SK-N-SH treated with all-trans-retinoic acid at 6 μM for 48 hours (cell line): ENCODE measurements around the gene WFDC6.

Experiments used
- BACH2 ChIP-seq: fragments of 250-450 bp; sonication (Bioruptor Pico); IDR thresholded peaks from 2 replicates; pipeline ENCODE4 v1.9.0; 2021; ENCODE audit warnings: mild to moderate bottlenecking, borderline replicate concordance
- ESRRG ChIP-seq: fragments of 250-450 bp; sonication (Bioruptor Pico); IDR thresholded peaks from 2 replicates; pipeline ENCODE4 v1.6.1; 2021; ENCODE audit warnings: mild to moderate bottlenecking
- RARB ChIP-seq: fragments of 250-450 bp; sonication (Bioruptor Pico); IDR thresholded peaks from 2 replicates; pipeline ENCODE4 v1.8.0; 2021; ENCODE audit warnings: mild to moderate bottlenecking, moderate library complexity
- TCF4 ChIP-seq: fragments of 250-450 bp; sonication (Bioruptor Pico); IDR thresholded peaks from 2 replicates; pipeline ENCODE4 v1.8.0; 2021; ENCODE audit warnings: mild to moderate bottlenecking, moderate library complexity, borderline replicate concordance
- TOX ChIP-seq: fragments of 250-450 bp; sonication (Bioruptor Pico); IDR thresholded peaks from 2 replicates; pipeline ENCODE4 v1.8.0; 2021; ENCODE audit warnings: mild to moderate bottlenecking, moderate library complexity, borderline replicate concordance
- ZNF70 ChIP-seq: fragments of 450-650 bp; formaldehyde crosslinking; IDR thresholded peaks from 2 replicates; pipeline ENCODE4 v1.5.0; 2020; ENCODE audit warnings: mild to moderate bottlenecking, moderate library complexity
- TF ChIP-seq, protein P1 (sequence below): fragments of 250-450 bp; sonication (Bioruptor Pico); IDR thresholded peaks from 2 replicates; pipeline ENCODE4 v1.5.1; 2021; ENCODE audit warnings: mild to moderate bottlenecking, moderate library complexity
- TF ChIP-seq, protein P2 (sequence below): fragments of 250-450 bp; sonication (Bioruptor Pico); IDR thresholded peaks from 2 replicates; pipeline ENCODE4 v1.8.0; 2020; ENCODE audit warnings: mild to moderate bottlenecking, moderate library complexity, borderline replicate concordance
- TF ChIP-seq, protein P3 (sequence below): fragments of 250-450 bp; sonication (Bioruptor Pico); IDR thresholded peaks from 2 replicates; pipeline ENCODE4 v1.5.1; 2020; ENCODE audit warnings: low read depth, mild to moderate bottlenecking, moderate library complexity

DNA sequence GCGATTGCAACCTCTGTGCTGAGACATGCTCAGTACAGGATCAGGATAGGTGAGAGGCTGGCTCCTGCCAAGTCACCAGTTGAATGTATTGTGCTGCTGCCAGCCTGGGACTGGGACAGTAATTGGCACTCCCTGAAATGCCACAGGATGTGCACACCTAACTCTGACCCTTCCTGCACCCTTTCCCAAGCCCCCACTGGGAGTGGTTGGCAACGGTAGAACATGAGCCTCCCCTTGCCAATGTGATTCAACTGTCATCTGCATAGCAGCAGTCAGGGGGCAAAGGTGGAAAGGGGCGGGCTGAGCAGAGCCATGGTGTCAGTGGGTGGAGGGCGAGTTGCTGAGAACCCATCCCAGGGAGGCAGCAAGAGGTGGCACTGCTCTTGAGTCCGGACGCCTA is 39.3 kb downstream of the WFDC6 start:
- TF ChIP-seq RARB (no peak), ZNF70 (CRISPR knock-in tag) (no peak), TCF4 (CRISPR knock-in tag) (no peak), ESRRG (CRISPR knock-in tag) (no peak), TOX (no peak), BACH2 (no peak)
- TF ChIP-seq, protein P1, sequence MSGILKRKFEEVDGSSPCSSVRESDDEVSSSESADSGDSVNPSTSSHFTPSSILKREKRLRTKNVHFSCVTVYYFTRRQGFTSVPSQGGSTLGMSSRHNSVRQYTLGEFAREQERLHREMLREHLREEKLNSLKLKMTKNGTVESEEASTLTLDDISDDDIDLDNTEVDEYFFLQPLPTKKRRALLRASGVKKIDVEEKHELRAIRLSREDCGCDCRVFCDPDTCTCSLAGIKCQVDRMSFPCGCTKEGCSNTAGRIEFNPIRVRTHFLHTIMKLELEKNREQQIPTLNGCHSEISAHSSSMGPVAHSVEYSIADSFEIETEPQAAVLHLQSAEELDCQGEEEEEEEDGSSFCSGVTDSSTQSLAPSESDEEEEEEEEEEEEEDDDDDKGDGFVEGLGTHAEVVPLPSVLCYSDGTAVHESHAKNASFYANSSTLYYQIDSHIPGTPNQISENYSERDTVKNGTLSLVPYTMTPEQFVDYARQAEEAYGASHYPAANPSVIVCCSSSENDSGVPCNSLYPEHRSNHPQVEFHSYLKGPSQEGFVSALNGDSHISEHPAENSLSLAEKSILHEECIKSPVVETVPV (CRISPR knock-in tag), result no peak
- TF ChIP-seq, protein P2, sequence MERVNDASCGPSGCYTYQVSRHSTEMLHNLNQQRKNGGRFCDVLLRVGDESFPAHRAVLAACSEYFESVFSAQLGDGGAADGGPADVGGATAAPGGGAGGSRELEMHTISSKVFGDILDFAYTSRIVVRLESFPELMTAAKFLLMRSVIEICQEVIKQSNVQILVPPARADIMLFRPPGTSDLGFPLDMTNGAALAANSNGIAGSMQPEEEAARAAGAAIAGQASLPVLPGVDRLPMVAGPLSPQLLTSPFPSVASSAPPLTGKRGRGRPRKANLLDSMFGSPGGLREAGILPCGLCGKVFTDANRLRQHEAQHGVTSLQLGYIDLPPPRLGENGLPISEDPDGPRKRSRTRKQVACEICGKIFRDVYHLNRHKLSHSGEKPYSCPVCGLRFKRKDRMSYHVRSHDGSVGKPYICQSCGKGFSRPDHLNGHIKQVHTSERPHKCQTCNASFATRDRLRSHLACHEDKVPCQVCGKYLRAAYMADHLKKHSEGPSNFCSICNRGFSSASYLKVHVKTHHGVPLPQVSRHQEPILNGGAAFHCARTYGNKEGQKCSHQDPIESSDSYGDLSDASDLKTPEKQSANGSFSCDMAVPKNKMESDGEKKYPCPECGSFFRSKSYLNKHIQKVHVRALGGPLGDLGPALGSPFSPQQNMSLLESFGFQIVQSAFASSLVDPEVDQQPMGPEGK (CRISPR knock-in tag), result no peak
- TF ChIP-seq, protein P3, sequence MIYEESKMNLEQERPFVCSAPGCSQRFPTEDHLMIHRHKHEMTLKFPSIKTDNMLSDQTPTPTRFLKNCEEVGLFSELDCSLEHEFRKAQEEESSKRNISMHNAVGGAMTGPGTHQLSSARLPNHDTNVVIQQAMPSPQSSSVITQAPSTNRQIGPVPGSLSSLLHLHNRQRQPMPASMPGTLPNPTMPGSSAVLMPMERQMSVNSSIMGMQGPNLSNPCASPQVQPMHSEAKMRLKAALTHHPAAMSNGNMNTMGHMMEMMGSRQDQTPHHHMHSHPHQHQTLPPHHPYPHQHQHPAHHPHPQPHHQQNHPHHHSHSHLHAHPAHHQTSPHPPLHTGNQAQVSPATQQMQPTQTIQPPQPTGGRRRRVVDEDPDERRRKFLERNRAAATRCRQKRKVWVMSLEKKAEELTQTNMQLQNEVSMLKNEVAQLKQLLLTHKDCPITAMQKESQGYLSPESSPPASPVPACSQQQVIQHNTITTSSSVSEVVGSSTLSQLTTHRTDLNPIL, result no peak
